Gastrocnemius medialis (tissue), 4 donors: ENCODE results near the gene CXCR3. TPM values are rescaled to one million over a fixed set of nuclear protein-coding genes. Genes with fewer than 3 reads are reported as not detected.
"Not testable (repeated sequence)": the region's sequence is repeated elsewhere in the genome, so short reads cannot be mapped to it uniquely, and the experiment has no call there.

Experiments used
- ATAC-seq, 2 donors: fragments of 150-250 bp; one replicate each; pipeline ENCODE4 v1.9.1; 2016
- DNase-seq, 2 donors: peaks; one replicate each; pipeline ENCODE4 v3.0.0-alpha.2; 2019
- H3K27ac ChIP-seq, 4 donors: fragments of 200-600 bp; sonication (generic); 1 replicate in 1 of 4; 2 replicates in 3 of 4; pipeline ENCODE4 v1.5.1; 2016 to 2018; ENCODE audit warnings: mild to moderate bottlenecking in 2 of 4, moderate library complexity in 1 of 4
- H3K27me3 ChIP-seq, 3 donors: fragments of 200-600 bp; sonication (generic) in 2 of 3; 1 replicate in 1 of 3; 2 replicates in 2 of 3; pipeline versions ENCODE4 v1.5.1 to v1.6.0; 2016 to 2019; ENCODE audit warnings: mild to moderate bottlenecking in 1 of 3, moderate library complexity in 1 of 3
- H3K36me3 ChIP-seq, 2 donors: fragments of 200-600 bp; sonication (generic) in 1 of 2; one replicate each; pipeline ENCODE4 v1.5.1; 2017 to 2018
- H3K4me1 ChIP-seq, 2 donors: fragments of 200-600 bp; sonication (generic) in 1 of 2; one replicate each; pipeline ENCODE4 v1.5.1; 2016 to 2017; ENCODE audit warnings: mild to moderate bottlenecking in 2 of 2
- H3K4me3 ChIP-seq, 4 donors: fragments of 200-600 bp; sonication (generic) in 3 of 4; 1 replicate in 1 of 4; 2 replicates in 3 of 4; pipeline ENCODE4 v1.5.1; 2016 to 2019; ENCODE audit warnings: mild to moderate bottlenecking in 2 of 4
- H3K9me3 ChIP-seq, 3 donors: fragments of 200-600 bp; sonication (generic) in 2 of 3; 1 replicate in 1 of 3; 2 replicates in 2 of 3; pipeline ENCODE4 v1.5.1; 2016 to 2019
- CTCF ChIP-seq, 5 experiments: fragments of 450-650 bp in 3 of 5; fragments of 200-600 bp in 2 of 5; sonication (generic) in 2 of 5; IDR thresholded peaks in 4 of 5; conservative IDR thresholded peaks in 1 of 5; 1 replicate in 4 of 5; 2 replicates in 1 of 5; pipeline ENCODE4 v1.5.1; 2016 to 2019; ENCODE audit warnings: antibody characterized with exemption in 5 of 5, mild to moderate bottlenecking in 3 of 5, moderate library complexity in 3 of 5
- POLR2A ChIP-seq, 2 donors: fragments of 450-650 bp; IDR thresholded peaks; one replicate each; pipeline ENCODE4 v1.6.1; 2017; ENCODE audit warnings: antibody characterized with exemption in 2 of 2, mild to moderate bottlenecking in 2 of 2, moderate library complexity in 2 of 2
- in situ Hi-C, 4 donors: fragments of 200-750 bp; cut with MboI; loops; one replicate each; pipeline versions ENCODE4 v1.15.0 to v1.8.0; 2017; ENCODE audit warnings: low sequenced_read_pairs in 4 of 4
- intact Hi-C: fragments of 100-400 bp; cut with DNase I; formaldehyde crosslinking; loops from one replicate; pipeline ENCODE4 v1.15.1; 2023; ENCODE audit warnings: low total_unique reads
- total RNA-seq, 4 donors: library from RNA; depleted of rRNA; stranded (reverse); fragments of >200 nt; gene quantifications; one replicate each; pipeline versions ENCODE4 v1.1.0 to v1.2.3, GENCODE V29; 2016

The CXCR3 gene
- total RNA-seq, 4 donors from 2014 or later: not detected

- TF ChIP-seq CTCF (IDR thresholded peaks at IDR 0.05 in 4 of 5, conservative IDR thresholded peaks at IDR 0.05 in 1 of 5) (no peak), POLR2A (IDR thresholded peaks at IDR 0.05) (no peak)
- Histone ChIP-seq H3K4me1 (no peaks in the 10 kb centered on the region), H3K27ac (no peak overlapping the region), H3K27me3 (no peaks in the 10 kb centered on the region), H3K36me3 (no peaks in the 10 kb centered on the region), H3K9me3 (no peaks in the 10 kb centered on the region), H3K4me3 (no peak overlapping the region)
- no peak for ATAC-seq
- in situ Hi-C loops (no loop called here), intact Hi-C loops (no loop called here)
- DNase-seq: no peak
Measured at GRCh38 chrX:71664889-71665491, 46.7 kb upstream of the CXCR3 start.

- H3K27me3 ChIP-seq, DNase-seq, intact Hi-C loops, ATAC-seq, H3K4me3 ChIP-seq, H3K9me3 ChIP-seq, in situ Hi-C loops, H3K4me1 ChIP-seq, H3K36me3 ChIP-seq, H3K27ac ChIP-seq: not testable (repeated sequence)
Measured at GRCh38 chrX:71664202-71664601, 45.9 kb upstream of the CXCR3 start.

GRCh38 chrX:71663238-71663637 lies 44.9 kb upstream of the CXCR3 start:
- intact Hi-C loops, in situ Hi-C loops, H3K36me3 ChIP-seq, DNase-seq, H3K9me3 ChIP-seq, H3K4me1 ChIP-seq, ATAC-seq, H3K27me3 ChIP-seq, H3K27ac ChIP-seq, H3K4me3 ChIP-seq: not testable (repeated sequence)

- DNase-seq, in situ Hi-C loops: not testable (repeated sequence)
Measured at GRCh38 chrX:71662654-71663053, 44.3 kb upstream of the CXCR3 start.

GRCh38 chrX:71661919-71662318 lies 43.6 kb upstream of the CXCR3 start:
- no peak overlapping the region for H3K4me3 ChIP-seq
- H3K36me3 ChIP-seq: no peaks in the 10 kb centered on the region
- in situ Hi-C loops: no loop called here
- DNase-seq (no peak), ATAC-seq (no peak)
- H3K27ac ChIP-seq: no peak overlapping the region
- H3K27me3 ChIP-seq: no peaks in the 10 kb centered on the region
- no peaks in the 10 kb centered on the region for H3K9me3 ChIP-seq
- TF ChIP-seq POLR2A (IDR thresholded peaks at IDR 0.05) (no peak), CTCF (IDR thresholded peaks at IDR 0.05 in 4 of 5, conservative IDR thresholded peaks at IDR 0.05 in 1 of 5) (no peak)
- intact Hi-C loops: no loop called here
- H3K4me1 ChIP-seq: no peaks in the 10 kb centered on the region

More at GRCh38 chrX:71662654-71663053, 44.3 kb upstream of the CXCR3 start:
- H3K27ac ChIP-seq, H3K9me3 ChIP-seq, intact Hi-C loops, ATAC-seq, H3K4me3 ChIP-seq, H3K27me3 ChIP-seq, H3K36me3 ChIP-seq, H3K4me1 ChIP-seq: not testable (repeated sequence)

GRCh38 chrX:71660562-71661416 lies 42.5 kb upstream of the CXCR3 start:
- Histone ChIP-seq H3K4me1 (no peaks in the 10 kb centered on the region), H3K36me3 (no peaks in the 10 kb centered on the region), H3K4me3 (no peak overlapping the region), H3K27ac (no peak overlapping the region), H3K9me3 (no peaks in the 10 kb centered on the region), H3K27me3 (no peaks in the 10 kb centered on the region)
- TF ChIP-seq POLR2A (IDR thresholded peaks at IDR 0.05) (no peak), CTCF (IDR thresholded peaks at IDR 0.05 in 4 of 5, conservative IDR thresholded peaks at IDR 0.05 in 1 of 5) (no peak)
- ATAC-seq (no peak), DNase-seq (no peak)
- in situ Hi-C loops: no loop called here
- intact Hi-C loops: no loop called here
